ENCODE measurements around the gene CDH11.

DNA sequence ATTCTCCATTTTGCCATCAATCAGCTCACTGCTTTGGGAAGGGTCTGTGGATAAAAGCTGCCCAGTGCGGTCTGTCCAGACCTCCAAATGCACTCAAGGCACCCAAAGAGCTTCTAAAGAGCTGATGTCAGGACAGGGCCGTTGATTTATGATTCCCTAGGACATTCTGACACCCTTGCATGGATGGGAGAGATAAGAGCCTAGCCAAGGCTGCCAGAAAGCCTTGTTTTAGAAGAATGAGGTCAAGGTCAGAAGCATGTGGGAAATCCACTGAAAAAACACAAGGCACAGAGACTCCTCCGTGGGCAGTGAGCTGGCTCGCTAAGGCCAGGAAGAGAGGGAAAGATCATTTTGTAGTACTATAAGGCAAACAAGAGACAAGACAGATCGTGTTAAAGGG lies 214.0 kb downstream of the CDH11 start:
- TF ChIP-seq CTCF (IDR thresholded peaks at IDR 0.05; ENCODE audit: low read length) (no peak), EZH2 (optimal IDR thresholded peaks at IDR 0.05; ENCODE audit: low read depth, low read length) (no peak)
